GM18526 (cell line): ENCODE data around the gene CAPRIN2.

Experiments
- POLR2A ChIP-seq: IDR thresholded peaks from 3 replicates; pipeline ENCODE4 v1.6.1; 2011; ENCODE audit not compliant: insufficient read length; ENCODE audit errors: extremely low read depth

The CAPRIN2 gene

DNA sequence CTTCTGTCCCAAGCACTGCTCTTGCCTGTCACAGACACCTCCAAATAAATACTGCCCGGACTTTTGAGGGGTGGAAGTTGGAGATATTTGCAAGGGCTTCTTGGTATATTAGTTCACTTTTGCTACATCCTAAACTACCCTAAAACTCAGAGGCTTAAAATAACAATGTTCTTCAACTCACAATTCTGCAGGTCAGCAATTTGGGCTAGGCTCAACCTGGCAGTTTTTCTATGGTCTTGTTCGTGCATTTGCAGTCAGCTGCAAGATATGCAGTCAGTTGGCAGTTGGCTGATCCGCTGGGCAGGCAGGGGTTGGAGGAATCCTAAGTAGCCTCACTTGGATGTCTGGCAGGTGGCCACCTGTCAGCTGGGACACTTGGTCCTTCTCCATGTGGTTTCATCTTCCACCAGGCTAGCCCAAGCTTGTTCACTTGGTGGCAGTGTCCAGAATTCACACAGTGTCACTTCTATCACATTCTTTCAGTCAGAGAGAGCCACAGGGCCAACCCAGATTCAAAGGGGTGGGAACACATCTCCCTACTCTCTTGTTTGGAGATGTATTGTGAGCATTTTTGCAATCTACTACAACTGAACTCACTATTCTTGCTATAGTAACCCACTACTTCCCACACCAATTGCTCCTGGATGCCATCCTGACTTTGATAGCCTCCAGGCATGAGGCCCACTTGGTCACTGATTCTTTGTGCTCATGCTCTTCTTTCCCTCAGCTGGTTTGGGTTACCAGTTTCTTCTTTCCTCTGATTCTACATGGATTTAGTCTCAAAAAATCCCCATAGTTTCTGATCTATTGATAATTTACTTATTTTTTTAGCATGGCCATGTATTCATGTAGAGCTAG lies 27.8 kb upstream of the CAPRIN2 start:
- TF ChIP-seq POLR2A = no peak

DNA sequence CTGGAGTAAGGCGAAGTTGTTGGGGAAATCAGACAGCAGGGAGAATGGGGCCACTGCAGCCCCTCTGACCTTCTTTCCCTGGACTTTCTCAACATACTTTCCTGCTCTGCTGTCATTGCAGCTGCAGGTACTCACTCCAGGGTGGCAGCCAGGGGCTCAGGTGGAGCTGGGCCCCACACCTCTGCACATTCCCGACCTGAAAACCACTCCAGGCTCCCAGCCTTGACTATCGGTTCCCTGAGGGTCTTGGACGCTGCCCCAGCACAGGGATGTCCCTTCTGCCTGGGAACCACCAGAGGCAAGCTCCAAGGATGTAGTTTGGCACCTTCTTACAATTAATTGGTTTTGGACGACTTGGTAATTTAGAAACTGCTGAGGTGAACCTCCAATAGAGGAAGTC lies 24.8 kb upstream of the CAPRIN2 start:
- TF ChIP-seq POLR2A = no peak

DNA sequence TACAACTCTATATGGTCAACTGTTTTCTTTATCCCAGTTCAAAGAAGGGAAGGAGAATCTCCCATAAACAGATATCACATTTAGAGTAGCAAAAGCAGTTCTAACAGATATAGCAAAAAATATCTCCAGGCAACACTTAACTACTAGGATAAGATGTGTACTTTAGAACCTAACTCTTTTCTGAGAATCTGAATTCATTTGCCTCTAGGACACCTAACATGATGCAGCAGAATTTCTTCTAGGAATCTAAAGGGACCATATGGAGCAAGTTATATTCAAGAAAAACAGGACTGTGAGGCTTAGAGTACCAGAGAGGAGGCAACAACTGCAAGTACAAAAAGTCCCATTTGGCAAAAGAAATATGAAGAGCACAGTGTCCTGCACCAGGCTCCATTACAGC lies 24.4 kb upstream of the CAPRIN2 start:
- no peak for TF ChIP-seq POLR2A

DNA sequence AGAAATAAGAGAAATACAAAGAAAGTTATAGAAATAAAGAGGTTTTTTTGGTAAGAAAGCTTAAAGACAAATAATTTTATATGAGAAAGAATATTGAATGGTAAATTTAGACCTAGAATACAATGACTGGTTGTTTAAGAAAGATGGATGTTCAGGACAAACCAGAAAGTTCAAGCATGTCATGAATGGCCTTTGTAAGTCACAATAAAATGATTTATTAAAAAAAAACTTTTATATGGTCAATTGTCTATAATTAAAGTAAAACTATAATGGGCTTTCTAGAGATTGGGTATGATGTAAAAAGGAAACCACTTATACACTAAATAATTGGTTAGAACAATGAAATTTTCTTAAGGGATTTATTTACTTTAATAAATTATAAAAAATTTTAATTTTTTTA lies 19.8 kb upstream of the CAPRIN2 start:
- TF ChIP-seq POLR2A = no peak

DNA sequence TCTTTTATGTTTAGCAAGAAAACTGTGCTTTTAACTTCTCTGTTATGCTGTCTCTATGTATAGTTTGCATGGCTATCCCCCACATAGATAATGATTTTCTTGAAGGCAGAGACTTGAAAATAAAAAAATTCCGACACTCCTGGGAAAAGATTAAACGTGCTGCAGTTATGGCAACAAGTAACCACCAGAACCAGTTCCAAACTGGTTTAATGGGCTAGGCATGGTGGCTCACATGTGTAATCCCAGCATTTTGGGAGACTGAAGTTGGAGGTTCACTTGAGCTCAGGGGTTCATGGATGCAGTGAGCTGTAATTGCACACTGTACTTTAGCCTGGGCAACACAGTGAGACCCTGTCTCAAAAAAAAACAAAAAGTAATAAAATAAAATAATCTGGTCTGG lies 15.1 kb upstream of the CAPRIN2 start:
- TF ChIP-seq POLR2A = no peak

DNA sequence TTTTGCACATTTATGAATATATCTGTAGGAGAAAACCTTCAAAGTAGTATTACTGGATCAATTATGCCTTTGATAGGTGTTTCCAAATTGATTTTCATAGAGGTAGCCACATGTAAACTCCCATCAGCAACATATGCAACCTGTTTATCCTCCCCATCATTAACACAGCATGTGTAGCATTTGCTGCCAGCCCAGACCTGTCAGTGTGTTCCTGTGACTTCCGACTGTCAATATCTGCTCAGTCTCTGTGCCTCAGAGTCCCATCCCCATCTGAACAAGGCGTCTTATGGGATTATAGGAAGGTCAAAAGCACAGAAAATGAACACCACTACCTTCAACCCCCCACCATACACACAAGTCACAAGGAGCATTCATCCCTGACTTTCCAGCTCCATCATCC lies 9.5 kb upstream of the CAPRIN2 start:
- TF ChIP-seq POLR2A = no peak

DNA sequence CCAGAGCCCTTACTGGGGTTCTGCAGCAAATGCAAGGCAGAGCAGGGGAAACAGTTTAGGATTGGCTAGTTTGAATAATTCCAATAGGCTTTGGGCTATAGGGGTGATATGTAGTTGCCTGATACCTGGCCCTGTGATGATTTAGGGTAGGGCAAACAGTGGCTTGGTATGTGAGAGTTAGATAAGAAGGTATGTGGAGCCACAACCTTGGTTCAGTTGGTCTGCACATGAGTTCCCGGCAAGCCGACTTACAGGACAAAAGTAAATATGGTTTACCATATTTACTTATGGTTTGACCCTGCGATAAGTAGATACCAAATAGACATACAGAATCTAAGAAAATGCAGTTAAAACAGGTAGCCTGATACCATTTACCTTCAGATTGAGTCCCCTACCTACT lies 8.3 kb upstream of the CAPRIN2 start:
- TF ChIP-seq POLR2A = no peak

DNA sequence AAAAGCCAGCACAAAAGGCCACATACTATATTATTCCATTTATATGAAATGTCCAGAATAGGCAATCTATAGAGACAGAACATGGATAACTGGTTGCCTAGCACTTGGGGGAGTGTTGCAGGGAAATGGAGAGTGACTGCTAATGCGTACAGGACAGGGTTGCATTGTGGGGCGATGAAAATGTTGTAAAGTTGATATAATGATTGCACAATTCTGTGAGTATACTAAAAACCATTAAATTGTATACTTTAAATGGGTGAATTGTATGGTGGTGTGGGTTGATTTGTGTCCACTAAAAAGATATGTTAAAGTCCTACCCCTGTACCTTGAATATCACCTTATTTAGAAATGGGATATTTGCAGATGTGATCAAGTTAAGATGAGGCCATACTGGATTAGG lies 7.0 kb upstream of the CAPRIN2 start:
- no peak for TF ChIP-seq POLR2A

DNA sequence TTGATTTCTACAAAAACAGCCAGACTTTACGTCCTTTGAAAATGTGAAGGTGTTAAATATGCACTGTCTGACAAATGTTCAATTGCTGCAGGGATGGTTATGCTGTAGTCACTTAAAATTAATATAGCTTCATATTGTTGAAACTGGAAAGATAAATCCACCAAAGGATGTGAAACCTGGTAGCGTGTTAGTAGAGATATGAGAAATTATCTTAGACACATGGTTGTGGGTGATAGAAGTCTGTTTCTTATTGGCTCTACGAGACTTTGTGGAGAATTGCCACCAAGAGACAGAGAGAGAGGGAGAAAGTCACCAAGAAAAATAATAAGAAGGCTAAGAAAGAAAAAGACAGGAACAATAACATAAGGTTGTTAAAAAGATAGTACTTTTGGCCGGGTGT lies 2.6 kb upstream of the CAPRIN2 start:
- TF ChIP-seq POLR2A = no peak

DNA sequence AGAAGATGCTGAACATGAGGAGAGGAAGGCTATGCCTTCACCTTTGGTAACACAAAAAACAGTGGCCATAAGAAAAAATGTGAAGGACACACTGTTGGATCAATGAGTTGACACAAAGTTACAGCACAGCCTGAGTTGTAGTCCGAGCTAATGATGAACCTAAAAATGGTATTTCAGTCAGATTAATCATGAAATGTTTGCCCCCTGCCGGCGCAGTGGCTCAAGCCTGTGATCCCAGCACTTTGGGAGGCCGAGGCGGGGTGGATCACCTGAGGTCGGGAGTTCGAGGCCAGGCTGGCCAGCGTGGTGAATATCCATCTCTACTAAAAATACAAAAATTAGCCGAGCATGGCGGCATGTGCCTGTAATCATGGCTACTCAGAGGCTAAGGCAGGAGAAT lies 1.3 kb upstream of the CAPRIN2 start:
- TF ChIP-seq POLR2A = no peak

DNA sequence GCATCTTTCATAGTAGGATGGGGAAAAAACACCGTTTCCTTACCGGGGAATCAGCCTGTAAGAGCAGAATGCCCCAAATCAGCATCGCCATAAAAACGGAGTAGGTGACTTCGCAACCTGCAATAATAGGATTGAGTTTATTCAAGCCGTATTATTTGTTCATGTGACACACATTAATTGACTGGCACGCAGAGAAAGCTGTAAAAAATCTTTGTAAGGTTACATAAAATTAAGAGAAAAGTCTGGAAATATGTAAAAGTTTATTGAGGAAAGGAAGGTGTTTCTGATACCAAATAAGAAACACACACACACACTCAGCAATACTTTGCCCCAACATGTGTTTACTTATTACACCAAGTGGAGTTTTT lies 628 bp upstream of the CAPRIN2 start:
- TF ChIP-seq POLR2A = no peak

DNA sequence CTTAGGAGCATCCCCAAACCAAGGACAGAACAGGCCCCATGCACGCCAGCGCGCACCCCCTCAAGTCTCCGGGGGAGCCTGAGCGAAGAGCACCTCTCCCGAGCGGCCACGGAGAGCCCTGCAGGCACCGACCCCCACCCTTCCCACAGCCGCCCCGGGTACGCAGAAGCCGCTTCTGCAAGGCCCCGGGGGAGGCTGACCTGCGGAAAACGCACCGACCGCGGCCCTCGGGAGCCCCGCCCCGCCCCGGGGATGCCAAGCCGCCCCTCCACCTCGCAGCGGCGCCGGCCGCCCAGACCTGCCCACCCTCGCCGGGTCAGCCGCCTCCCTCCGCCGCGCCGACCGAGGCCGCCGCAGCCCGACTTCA lies 385 bp downstream of the CAPRIN2 start:
- no peak for TF ChIP-seq POLR2A

DNA sequence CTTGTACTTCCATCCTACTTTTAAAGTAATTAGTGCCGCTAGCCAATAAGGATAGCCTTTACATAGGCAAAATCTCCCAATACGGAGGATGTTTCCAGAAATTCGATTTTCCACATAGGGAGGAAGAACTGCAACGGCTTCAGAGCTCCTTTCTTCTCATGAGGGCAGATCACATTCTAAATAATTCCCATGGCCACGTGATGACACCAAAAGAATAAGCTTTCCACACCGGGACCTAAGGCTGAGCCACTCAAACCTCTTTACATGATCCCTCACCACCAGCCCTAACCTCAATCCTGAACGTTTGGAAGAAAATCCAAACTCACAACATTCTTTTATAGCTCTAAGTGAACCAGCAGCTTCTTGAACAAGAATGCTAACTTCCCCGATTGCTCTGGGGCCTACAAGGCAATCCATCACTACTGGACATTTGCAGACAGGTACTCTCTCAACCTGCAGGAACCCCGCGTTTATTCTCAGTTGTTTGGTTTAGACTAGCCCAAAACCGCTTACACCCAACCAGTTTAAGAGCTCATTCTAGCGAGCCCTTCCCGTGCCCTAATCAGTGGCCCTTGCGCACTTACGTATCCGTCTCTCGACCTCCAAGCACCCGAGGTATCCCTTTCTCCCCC lies 884 bp downstream of the CAPRIN2 start:
- no peak for TF ChIP-seq POLR2A

DNA sequence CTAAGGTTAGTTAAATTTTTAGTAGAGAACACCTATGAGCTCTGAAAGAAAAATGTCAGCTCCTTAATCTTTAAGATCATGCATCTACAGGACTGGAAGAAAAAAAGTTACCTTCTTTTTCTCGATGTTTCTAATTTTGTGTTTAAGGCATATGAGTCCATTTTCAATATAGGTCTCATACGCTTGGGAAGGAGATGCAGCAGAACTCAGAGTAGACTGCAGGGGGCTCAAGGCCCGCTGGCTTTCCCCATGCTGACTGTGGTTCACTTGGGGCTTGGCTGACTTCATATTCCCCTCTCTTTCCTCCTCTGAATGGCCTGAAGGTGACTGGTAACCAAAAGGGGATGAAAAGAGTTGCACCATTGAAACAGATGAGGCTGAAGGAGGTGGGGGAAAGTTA lies 1.5 kb downstream of the CAPRIN2 start:
- TF ChIP-seq POLR2A = no peak

DNA sequence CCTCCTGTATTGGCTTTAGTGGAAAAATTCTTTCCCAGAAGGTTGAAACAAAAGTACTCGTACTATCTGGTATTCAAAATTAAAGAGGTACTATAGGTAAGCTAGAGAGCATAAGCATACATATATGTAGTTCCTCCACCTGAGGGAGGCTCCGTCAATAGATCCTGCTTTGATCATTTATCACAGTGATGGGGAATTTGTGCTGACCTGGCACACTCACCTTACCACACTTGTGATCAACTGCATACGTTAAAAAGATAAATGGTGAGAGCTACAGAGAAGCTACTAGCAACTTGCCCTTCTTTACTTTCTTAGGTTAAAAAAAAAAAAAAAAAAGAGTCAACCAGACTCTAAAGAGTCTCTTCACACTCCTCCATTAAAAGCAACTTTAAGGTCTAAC lies 2.5 kb downstream of the CAPRIN2 start:
- no peak for TF ChIP-seq POLR2A

DNA sequence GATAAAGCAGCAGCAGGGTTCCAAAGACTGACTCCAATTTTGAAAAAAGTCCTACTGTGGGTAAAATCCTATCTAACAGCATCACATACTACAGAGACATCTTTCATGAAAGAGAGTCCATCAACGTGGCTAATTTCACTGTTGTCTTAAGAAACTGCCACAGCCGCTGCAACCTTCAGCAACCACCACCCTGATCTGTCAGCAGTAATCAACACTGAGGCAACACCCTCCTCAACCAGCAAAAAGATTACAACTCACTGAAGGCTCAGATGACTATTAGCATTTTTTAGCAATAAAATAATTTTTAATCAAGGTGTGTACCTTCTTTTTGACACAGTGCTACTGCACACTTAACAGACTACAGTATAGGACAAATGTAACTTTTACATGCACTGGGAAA lies 6.6 kb downstream of the CAPRIN2 start:
- no peak for TF ChIP-seq POLR2A

DNA sequence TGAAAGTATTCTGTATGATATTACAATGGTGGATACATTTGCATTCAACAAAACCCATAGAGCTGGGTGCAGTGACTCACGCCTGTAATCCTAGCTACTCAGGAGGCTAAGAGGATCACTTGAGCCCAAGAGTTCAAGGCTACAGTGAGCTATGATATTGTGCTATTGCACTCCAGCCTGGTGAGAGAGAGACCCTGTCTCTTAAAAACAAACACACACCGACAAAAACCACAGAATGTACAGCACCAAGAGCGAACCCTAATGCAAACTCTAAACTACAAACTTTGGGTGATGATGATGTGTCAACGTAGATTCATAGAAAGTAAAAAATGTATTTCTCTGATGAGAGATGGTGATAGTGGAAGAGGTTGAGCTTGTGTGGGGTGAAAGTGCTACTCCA lies 8.6 kb downstream of the CAPRIN2 start:
- TF ChIP-seq POLR2A = no peak
